Measurements from ENCODE around the gene ZNF106.

The ZNF106 gene

GRCh38 chr15:42403389-42403788, 87.6 kb downstream of the ZNF106 start:
- no peak overlapping the region for H3K27ac ChIP-seq
- no peaks in the 10 kb centered on the region for H3K36me3 ChIP-seq (replicated peaks)
- no peak for DNase-seq
- no peaks in the 10 kb centered on the region for H3K27me3 ChIP-seq (replicated peaks)
- no peak for TF ChIP-seq CTCF (IDR thresholded peaks at IDR 0.05; ENCODE audit: low read depth, low read length, missing control alignments)
- in situ Hi-C loops (cut with HindIII; ENCODE audit: low pct_ligation_motif_present, low sequenced_read_pairs) = no loop called here
- no peak overlapping the region for H3K4me3 ChIP-seq (ENCODE audit: low read depth, low read length)

- no peak overlapping the region for H3K4me3 ChIP-seq (ENCODE audit: low read depth, low read length)
- DNase-seq = no peak
- no peaks in the 10 kb centered on the region for H3K36me3 ChIP-seq (replicated peaks)
- no peak for TF ChIP-seq CTCF (IDR thresholded peaks at IDR 0.05; ENCODE audit: low read depth, low read length, missing control alignments)
- H3K27ac ChIP-seq = no peak overlapping the region
- in situ Hi-C loops (cut with HindIII; ENCODE audit: low pct_ligation_motif_present, low sequenced_read_pairs) = no loop called here
- H3K27me3 ChIP-seq (replicated peaks) = no peaks in the 10 kb centered on the region
Measured at GRCh38 chr15:42402455-42403205, 88.3 kb downstream of the ZNF106 start.

- TF ChIP-seq CTCF (IDR thresholded peaks at IDR 0.05; ENCODE audit: low read depth, low read length, missing control alignments) = no peak
- Histone ChIP-seq H3K27ac (no peak overlapping the region), H3K4me3 (ENCODE audit: low read depth, low read length) (no peak overlapping the region), H3K27me3 (replicated peaks) (no peaks in the 10 kb centered on the region), H3K36me3 (replicated peaks) (no peaks in the 10 kb centered on the region)
- no peak for DNase-seq
- in situ Hi-C loops (cut with HindIII; ENCODE audit: low pct_ligation_motif_present, low sequenced_read_pairs) = no loop called here
Measured at GRCh38 chr15:42401544-42402454, 89.1 kb downstream of the ZNF106 start.

- Histone ChIP-seq H3K4me3 (ENCODE audit: low read depth, low read length) (no peak overlapping the region), H3K27me3 (replicated peaks) (no peaks in the 10 kb centered on the region), H3K27ac (no peak overlapping the region), H3K36me3 (replicated peaks) (no peaks in the 10 kb centered on the region)
- no peak for DNase-seq
- in situ Hi-C loops (cut with HindIII; ENCODE audit: low pct_ligation_motif_present, low sequenced_read_pairs) = no loop called here
- TF ChIP-seq CTCF (IDR thresholded peaks at IDR 0.05; ENCODE audit: low read depth, low read length, missing control alignments) = no peak
Measured at GRCh38 chr15:42395838-42396237, 95.1 kb downstream of the ZNF106 start.

- no peak overlapping the region for H3K4me3 ChIP-seq (ENCODE audit: low read depth, low read length)
- no peaks in the 10 kb centered on the region for H3K27me3 ChIP-seq (replicated peaks)
- no peak overlapping the region for H3K27ac ChIP-seq
- no peak for TF ChIP-seq CTCF (IDR thresholded peaks at IDR 0.05; ENCODE audit: low read depth, low read length, missing control alignments)
- no peaks in the 10 kb centered on the region for H3K36me3 ChIP-seq (replicated peaks)
- DNase-seq = no peak
- in situ Hi-C loops (cut with HindIII; ENCODE audit: low pct_ligation_motif_present, low sequenced_read_pairs) = no loop called here
Measured at GRCh38 chr15:42394106-42394505, 96.8 kb downstream of the ZNF106 start.
